ENCODE measurements around the gene PSD.
A peak's percentile ranks its signal among the peaks of the same experiment; 100 is the strongest.

PSD gene

DNA sequence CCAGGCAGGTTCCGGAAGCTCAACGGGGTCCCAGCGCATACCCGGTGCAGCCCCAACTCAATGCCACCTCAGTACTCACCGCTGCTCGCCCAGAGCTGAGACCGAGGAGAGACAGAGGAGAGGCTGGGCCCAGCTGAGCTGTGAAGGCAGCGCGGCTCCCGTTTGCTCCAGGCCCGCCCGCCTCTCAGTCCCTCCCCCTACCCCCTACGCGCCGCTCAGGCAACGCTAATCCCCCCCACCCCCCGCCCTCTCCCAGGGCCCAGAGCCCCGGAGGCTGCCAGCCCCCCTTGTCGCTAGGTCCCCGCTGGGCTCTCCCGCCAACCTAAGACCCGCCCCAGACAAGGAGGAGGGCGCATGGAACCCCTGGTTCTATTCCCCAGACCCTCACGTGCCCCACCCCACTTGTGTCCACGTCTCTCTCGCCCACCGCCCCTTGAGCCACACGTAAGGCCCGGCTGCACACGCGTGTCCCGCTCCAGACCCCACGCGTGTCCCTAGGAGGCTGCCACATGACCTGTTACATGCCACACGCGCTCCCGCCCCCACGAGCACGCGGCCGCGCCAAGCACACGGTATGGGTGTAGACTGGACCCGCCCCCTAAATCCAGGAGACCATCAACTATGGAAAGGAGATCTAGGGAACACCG, at the start of gene PSD:
TSS of gene PSD (minus strand) at position 164 of the 647 bp plus-strand sequence. CDS start 1,747 bp downstream, outside the sequence.
- DNase-seq: peak; percentile 96

DNA sequence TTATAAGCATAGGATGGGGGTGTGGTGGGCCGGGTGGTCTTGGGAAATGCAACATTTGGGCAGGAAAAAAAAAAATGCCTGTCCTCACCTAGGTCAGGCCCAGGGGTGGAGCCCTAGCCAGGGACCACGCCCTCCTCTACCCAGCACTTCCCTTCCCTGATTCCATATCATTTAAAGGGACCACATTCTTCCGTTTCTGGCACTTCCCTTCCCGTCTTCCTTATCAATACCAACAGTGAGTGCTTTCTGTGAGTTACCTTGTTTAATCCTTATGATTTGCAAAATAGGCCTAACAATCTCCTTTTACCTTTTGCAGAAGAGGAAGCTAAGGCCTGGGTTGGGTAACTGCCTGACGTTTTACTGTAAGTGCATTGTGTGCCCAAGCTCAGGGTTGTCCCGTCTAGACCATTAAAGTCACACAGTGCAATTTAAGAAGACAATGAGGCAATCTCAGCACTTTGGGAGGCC, 49.4 kb upstream of the PSD start:
- DNase-seq: no peak

DNA sequence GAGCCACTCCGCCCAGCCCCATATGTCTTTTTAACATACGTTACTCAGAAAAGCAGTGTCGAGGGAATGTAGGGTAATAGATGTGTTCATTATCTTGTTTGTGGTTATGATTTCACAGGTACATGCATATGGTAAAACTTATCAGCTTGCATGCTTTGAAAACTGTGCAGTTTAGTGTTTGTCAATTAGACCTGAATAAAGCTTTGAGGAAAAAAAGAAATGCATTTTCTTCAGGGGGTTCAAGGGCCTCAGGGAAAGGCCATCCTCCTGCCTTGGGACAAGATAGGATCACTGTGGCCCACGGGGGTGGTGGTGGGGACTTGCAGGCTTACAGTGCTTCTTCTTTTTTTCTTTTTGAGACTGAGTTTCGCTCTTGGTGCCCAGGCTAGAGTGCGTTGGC, 48.7 kb upstream of the PSD start:
- no peak for DNase-seq

DNA sequence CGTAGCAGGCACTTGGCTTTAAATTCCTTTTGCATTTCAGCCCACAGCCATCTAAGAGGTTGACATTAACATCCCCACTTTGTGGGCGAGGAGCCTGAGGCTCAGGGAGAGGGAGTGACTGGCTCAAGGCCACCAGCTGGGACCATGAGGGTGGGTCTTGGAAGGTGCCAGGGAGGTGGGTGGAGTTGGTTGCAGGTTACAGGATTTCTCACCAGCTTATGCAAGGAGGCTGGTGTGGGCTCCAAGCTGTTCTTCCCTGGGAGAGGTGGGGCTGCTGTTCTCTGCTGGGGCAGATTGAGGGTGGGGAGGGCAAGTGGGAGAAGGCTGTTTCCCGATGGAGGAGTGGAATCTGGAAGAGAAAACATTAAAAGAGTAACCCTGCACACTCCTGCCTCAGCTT, 46.9 kb upstream of the PSD start:
- DNase-seq: peak; percentile 32

DNA sequence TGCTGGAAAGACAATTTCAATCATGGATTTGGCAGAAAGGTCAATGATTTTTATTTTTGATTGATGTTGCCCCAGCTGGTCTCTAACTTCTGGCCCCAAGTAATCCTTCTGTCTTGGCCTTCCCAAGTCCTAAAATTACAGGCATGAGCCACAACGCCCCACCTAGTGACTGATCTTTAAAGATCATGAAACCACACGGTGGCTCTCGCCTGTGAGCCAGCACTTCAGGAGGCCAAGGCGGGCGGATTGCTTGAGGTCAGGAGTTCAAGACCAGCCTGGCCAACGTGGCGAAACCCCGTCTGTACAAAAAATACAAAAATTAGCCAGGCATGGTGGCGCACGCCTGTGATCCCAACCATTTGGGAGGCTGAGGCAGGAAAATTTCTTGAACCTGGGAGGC, 45.4 kb upstream of the PSD start:
- DNase-seq: no peak

DNA sequence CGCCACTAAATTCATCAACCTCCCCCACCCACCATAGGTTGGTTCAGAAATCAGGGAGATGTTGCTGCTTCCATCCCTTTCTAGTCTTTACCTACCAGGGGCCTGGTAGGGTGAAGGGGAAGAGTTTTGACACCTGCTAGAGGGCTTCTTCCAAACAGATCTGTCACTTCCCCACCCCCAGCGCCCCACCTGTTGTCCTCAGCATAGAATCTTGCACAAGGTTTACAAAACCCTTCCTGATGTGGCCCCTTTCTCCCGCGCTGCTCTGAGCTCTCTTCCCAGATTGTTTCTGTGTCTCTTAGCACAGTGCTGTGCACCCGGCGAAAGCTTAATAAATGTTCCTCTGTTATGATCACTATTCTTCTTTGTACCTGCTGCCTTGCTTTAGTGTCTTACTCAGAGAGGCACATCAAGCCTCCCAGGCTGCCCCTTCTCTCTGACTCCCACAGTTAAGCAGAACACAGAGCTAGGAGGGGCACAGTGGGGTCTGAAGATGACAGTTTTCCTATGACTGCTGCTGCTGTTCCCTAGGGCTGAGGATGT, 44.0 kb upstream of the PSD start:
- peak; percentile 60 for DNase-seq

DNA sequence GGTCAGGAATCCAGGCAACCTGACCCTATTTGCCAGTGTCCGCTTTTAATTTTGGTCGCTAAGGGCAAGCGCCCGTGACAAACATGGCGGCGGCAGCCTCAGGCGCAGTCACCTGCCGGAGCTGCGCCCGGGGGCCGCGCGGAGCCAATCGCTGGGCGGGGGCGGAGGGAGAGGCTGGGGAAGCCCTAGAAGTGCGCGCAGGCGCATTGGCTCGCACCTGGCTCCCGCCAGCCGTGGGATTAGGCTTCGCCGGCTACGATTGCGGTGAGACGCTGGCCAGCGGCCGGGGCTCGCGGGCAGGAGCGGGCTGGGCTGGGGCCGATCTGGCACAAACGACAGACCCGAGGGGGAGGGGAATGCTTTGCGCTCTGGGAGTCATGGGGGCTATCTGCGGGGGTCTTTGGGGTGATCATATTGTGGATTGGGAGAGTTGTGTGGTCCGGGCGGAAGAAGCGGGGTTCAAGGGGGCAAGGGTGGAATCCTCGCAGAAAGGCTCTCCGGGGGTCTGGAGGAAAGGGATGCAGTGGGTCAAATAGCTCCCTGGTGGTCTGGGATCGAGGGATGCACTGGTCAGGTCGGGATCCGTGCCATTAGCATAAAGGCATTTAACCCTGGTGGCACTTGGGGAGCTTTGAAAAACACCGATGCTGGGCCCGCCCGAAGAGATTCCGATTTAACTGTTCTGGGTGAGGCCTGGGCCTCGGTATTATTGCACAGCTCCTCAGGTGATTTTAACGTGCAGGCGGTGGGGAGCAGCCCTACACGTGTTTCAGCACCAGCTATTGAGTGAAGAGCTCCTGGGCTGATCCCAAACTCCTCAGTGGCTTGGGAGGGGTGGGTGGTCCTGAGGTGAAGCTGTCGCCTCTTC, 42.8 kb upstream of the PSD start:
- peak; percentile 97 for DNase-seq

DNA sequence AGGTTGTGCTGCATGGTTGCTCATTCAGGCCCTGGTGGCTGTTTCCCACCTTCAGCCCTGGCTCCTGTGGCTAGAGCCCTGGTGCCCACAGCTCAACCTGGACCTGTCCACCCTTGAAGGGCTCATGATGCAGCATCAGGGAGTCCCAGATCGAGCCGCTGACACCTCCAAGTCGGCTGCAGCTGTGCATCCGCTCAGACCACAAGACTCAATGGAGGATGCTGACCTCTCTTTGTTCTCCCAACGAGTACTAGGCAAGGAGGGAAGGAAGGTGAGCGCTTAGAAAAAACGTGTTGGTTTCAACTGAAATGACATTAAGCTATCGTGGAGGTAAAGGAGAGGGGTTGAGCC, 42.2 kb upstream of the PSD start:
- no peak for DNase-seq

DNA sequence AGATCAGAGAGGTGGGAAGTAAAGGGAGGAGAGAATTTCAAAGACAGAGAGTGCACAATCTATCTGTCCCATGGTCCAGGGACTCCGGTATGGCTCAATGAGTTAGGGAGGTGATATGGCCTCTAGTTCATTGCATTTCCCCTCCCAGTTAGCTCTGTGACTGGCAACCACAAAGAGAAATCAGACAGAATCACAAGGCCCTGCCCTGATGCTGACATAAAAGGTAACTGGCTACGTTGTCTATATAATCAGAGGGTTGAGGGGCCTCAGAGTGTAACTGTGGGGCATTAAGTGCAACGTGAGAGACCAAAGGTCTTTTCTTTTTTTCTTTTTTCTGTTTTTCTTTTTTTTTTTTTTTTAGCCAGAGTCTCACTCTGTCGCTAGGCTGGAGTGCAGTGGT, 40.1 kb upstream of the PSD start:
- no peak for DNase-seq

DNA sequence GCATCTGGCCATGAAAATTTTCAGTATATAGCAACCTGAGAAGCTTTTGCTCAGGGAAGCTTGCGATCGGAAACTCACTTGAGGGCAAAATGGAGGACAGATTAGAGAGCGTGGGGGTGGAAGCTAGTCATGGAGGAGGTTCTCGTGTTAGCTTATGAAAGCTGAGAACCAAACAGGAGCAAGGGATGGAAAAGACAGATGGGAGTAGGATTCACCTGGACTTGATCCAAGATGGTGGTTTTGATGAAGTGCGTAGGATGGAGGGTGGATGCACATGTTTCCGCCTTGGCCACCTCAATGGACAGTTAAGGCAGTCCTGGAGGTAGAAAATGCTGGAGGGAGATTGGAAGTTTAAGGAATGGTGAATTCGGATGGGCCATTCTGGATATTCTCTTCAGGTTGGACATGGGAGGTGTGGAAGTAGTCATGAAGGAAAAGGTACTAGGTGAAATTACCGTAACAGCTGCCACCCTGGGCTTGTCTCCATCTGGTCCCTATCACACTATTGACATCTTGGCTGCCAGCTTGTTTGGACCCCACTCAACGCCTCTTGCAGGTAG, 39.1 kb upstream of the PSD start:
- DNase-seq: peak; percentile 66

DNA sequence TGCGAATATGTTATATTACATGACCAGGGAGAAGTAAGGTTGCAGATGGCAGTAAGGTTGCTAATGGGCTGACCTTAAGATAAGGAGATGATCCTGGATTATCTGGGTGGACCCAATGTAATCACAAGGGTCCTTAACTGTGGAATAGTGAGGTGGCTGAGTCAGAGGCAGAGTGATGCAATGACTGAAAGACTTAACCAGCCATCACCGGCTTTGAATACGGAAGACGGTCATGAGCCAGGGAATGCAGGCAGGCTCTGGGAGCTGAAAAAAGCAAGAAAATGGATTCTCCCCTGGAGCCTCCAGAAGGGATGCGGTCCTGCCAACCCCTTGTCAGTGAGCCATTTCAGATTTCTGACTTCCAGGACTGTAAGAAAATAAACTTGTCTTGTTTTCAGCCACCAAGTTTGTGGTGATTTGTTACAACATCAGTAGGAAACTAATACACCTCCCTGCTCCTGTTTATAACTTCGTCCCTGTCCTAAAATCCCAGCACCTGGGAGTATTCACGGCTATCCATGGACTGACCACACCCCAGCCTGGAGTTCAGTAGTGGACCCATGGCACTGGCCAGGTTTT, 37.4 kb upstream of the PSD start:
- peak; percentile 97 for DNase-seq

DNA sequence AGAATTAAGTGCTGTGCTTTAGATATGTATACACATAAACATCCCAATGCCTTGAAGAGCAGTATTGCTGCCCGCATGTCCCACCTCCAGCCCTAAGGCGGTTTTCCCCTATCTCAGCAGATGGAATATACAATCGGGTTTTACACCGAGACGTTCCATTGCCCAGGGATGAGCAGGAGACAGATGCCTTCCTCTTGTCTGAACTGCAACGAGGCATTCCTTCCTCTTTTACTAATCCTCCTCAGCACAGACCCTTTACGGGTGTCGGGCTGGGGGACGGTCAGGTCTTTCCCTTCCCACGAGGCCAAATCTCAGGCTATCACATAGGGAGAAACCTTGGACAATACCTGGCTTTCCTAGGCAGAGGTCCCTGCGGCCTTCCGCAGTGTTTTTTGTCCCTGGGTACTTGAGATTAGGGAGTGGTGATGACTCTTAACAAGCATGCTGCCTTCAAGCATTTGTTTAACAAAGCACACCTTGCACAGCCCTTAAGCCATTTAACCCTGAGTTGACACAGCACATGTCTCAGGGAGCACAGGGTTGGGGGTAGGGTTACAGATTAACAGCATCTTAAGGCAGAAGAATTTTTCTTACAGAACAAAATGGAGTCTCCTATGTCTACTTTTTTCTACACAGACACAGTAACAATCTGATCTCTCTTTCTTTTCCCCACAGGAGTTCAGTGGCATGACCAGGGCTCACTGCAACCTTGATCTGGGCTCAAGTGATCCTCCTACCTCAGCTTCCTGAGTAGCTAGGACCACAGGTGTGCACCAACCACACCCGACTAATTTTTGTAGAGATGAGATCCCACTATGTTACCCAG, 36.3 kb upstream of the PSD start:
- peak; percentile 80 for DNase-seq

DNA sequence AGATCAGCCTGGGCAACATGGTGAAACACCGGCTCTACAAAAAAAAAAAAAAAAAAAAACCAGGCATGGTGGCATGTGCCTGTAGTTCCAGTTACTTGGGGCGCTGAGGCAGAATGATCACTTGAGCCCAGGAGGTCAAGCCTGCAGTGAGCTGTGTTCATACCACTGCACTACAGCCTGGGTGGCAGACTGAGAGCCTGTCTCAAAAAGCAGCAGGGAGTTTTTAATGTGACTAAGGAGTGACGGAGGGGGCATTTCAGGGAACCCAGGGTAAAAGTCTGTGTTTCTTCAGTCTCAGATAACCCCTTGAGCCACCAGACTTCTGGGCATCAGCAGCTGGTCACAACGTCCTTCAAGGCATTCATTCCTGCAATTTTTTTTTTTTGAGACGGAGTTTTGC, 34.9 kb upstream of the PSD start:
- DNase-seq: no peak

DNA sequence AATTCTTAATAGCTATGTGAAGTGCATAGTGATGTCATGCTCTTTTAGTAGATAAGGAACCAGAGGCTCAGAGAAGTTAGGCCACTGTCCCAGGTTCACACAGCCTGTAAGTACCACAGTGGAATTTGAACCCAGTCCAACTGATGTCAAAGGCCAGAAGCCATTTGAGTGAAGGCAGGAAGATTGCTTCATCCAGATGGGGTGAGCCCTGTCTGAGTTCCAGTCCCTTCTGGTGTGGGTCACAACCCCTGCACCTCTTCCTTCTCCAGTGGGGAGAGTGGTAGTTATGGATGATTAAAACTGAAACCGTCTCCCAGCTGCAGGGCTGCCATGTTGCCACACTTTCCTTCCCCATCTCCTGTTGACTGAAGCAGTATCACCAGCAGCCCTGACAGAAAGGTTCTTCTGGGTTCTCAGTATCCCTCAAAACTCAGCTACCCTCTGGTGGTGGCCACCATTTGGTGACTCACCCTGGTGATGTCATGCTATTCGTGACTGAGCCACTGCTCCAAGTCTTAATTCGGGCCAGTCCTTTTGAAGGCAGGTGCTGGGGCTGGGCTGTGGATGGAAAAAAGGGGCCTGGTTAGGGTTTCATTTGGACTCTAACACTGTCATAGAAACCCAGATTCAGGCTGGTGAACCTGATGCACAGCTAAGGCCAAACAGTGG, 34.2 kb upstream of the PSD start:
- peak; percentile 62 for DNase-seq

DNA sequence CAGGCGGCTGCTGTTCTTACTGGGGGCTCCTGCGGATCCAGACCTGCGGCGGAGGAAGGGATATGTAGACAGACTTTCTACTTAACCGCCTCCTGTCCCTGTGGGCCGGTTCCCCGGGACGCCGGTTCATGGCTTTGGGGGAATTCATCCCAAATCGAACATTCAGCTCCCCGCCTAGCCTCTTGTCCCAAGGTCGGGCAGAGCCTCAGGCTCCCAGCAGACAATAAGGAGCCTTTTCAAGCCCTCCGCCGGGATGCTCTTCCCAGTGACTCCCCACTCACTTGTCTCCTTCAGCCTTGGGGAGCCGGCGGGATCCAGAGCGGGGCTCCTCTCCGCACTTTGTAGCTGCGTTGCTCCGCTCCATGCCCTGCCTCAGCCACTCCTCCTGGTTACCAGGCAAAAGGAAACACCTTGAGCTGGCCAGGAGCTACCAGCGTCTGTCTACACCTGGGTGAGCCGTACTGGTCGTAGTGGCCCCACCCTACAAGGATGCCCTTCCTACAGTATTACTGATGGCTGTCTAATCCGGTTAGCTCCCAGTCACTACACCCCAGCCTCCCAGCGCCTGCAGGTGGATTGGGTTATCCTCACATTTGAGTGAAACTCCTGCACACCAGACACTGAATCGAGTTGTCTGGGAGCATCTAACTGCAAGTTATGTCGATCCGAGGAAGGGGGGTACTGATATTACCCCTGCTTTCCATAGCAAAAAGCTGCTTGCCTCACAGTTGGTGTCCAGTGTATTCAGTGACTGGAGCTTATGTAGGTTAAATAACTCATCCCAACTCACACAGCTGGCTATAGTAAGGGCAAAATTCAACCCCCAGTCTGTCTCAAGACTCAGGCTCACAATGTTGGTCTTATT, 32.8 kb upstream of the PSD start, which contains the start of gene C10orf95:
TSS of gene C10orf95 (minus strand) at position 439 of the 865 bp plus-strand sequence. CDS start 450 bp downstream, outside the sequence.
- peak; percentile 88 for DNase-seq

DNA sequence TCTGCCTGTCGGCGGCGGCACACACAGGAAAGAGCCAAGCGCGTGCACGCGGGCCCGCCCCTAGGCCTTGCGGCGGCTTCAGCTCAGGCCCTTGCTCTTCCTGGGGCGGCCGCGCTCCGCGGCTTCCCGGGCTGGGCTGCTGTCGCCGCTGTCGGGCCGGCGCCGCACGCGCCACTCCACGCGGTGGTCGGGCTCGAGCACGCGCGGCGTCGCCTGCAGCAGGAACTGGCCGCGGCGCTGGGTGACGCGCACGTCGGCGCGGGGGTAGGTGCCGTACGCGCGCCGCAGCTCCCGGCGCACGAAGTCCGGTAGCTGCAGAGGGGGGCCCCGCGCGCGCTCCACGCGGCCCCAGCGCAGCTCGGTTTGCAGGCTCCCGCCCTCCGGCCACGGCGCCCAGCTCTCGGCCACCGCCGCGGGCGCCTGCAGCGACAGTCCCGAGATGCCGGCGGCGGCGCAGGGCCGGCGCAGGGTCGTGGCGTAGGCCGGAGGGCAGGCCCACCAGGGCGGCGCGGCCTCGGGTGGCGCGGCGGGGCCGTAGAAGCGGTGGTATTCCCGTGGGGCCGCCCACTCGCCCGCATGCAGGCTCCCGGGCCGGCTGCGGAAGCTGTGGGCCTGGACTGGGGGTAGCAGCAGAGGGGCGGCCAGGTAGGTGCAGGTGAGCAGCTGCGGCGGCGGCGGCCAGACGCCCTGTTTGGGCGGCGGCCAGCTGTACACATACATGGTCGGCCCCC, 32.0 kb upstream of the PSD start:
- peak; percentile 79 for DNase-seq

DNA sequence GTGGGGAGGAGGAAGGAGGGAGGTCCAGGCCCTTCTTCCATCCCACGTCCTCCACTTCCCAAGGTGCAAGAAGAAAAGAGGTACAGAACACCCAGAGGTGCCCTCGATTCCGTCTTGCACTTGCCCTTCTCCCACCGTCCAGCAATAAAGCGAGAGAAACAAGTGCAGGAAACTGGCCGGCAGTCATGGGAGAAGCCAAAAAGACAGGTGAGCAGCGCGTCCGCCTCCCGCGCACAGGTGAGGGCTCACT, 31.5 kb upstream of the PSD start:
- no peak for DNase-seq

DNA sequence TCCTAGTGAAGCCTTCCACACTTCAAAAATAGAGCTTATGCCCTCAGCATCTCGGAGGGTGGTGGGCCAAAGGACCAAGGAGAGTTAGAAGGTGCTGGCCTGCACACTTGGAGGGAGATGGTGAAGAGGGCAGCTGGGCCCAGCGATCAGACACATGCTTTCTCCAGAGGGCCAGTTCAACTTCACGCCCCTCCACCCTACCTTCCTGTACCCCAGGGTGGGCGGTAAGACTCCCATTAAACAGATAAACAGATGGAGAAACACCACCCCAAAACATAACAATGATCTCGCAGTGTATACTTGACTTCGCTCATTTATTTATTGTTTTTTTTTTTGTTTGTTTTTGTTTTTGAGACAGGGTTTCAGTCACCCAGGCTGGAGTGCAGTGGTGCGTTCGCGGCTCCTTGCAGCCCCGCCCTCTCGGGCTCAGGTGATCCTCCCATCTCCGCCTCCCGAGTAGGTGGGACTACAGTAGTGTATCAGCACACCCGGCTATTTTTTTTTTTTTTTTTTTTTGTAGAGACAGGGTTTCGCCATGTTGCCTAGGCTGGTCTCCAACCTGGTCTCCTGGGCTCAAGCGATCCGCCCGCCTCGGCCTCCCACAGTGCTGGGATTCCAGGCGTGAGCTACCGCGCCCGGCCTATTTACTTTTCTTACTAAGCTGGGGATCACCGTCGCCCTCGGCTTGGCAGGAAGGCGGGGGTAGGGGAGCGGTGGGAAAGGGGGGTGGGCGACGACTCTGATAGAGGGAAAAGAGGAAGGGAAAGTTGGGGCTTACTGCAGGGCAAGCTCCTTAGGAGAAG, 30.9 kb upstream of the PSD start:
- DNase-seq: peak; percentile 86

DNA sequence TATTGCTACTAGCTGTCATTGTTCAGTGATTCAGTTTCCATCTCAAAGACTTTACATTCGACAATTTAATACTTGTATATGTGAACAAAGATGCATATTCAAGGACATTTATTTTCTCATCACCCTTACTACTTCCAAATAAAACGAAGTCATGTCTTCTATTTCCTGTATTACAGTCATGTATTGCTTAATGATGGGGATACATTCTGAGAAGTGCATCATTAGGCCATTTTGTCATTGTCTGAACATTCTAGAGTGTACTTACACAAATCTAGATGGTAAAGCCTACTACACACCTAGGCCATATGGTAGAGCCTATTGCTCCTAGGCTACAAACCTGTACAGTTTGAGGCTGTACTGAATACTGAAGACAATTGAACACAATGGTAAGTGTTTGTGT, 26.3 kb upstream of the PSD start:
- DNase-seq: no peak

Data from NCI-H82 (cell line).